ENCODE results near the gene FOXP1. TPM values are rescaled to one million over a fixed set of nuclear protein-coding genes. Genes with fewer than 3 reads are reported as not detected.
A peak's percentile ranks its signal among the peaks of the same experiment; 100 is the strongest.

Gene FOXP1
- total and polyA plus RNA-seq, 2 donors (not counting 1 experiment from before 2014, with no cell fraction given) = 91.1 to 508 TPM

- POLR2A ChIA-PET = interaction anchor here (0.5 kb wide), 1 partner anchor 24 kb away, joined by 6 read pairs; no protein-coding TSS in a partner anchor
- peaks cover 56% of the 10 kb centered on the region for H3K4me1 Mint-ChIP-seq
Observed at GRCh38 chr3:71202848-71203533, 380.5 kb downstream of the FOXP1 start.

More at GRCh38 chr3:71202848-71203533, 380.5 kb downstream of the FOXP1 start:
- Mint-ChIP-seq H3K27ac (peak overlapping the region; percentile 8), H3K27me3 (no peaks in the 10 kb centered on the region), H3K4me3 (no peak overlapping the region), H3K9me3 (ENCODE audit: insufficient read depth) (no peaks in the 10 kb centered on the region)
- H2AFZ ChIP-seq (ENCODE audit: insufficient read depth, low read depth, low read length, poor library complexity, severe bottlenecking) = no peak overlapping the region
- no peak for DNase-seq
- no peak overlapping the region for H3K4me3 ChIP-seq (ENCODE audit: control extremely low read depth in 1 of 5, extremely low read depth in 1 of 5, insufficient read depth in 1 of 5, low read depth in 2 of 5, low read length in 4 of 5)
- 65% methylated on average over 2 of the region's 5 CpGs for WGBS (ENCODE audit: insufficient coverage)
- peaks cover 2 to 5% of the 10 kb centered on the region in 2 experiments for H3K36me3 ChIP-seq (replicated peaks in 1 of 2; ENCODE audit: control extremely low read depth in 1 of 2, control insufficient read depth in 1 of 2, extremely low read depth in 1 of 2, insufficient read depth in 2 of 2, low read length in 1 of 2)
- H3K9me3 ChIP-seq (ENCODE audit: control extremely low read depth in 1 of 3, control insufficient read depth in 2 of 3, insufficient read depth in 1 of 3, low read length in 2 of 3) = no peaks in the 10 kb centered on the region
- peaks cover 5 to 11% of the 10 kb centered on the region in 2 donors for H3K4me1 ChIP-seq (ENCODE audit: control insufficient read depth in 2 of 2, insufficient read depth in 2 of 2, low read length in 2 of 2)
- TF ChIP-seq CTCF (IDR thresholded peaks at IDR 0.05) (no peak), EZH2 (IDR thresholded peaks at IDR 0.05; ENCODE audit: borderline replicate concordance, insufficient read depth, low read depth, low read length, poor library complexity, severe bottlenecking) (no peak)
- H3K27me3 ChIP-seq (replicated peaks in 1 of 4; ENCODE audit: control extremely low read depth in 1 of 4, control insufficient read depth in 3 of 4, insufficient read depth in 4 of 4, low read length in 3 of 4) = no peaks in the 10 kb centered on the region
- intact Hi-C loops (cut with micrococcal nuclease) = no loop called here
- CTCF ChIA-PET = interaction anchor here (0.8 to 0.9 kb wide), 2 partner anchors 13 to 14 kb away, joined by 3 read pairs; no protein-coding TSS in a partner anchor
- no peak overlapping the region for H3K9ac ChIP-seq (ENCODE audit: low read length)
- H3K79me2 ChIP-seq (ENCODE audit: control insufficient read depth, insufficient read depth, low read length) = peaks cover 94% of the 10 kb centered on the region
- ATAC-seq (ENCODE audit: low read depth) = no peak
- no peak overlapping the region for H3K4me2 ChIP-seq (replicated peaks; ENCODE audit: low read depth, low read length, poor library complexity, severe bottlenecking)
- H3K27ac ChIP-seq (ENCODE audit: low read length in 2 of 2) = peak overlapping the region in 1 of 2 donors; percentile 50
- H4K20me1 ChIP-seq (ENCODE audit: control insufficient read depth, insufficient read depth, low read length, poor library complexity, severe bottlenecking) = peaks cover 48% of the 10 kb centered on the region

Data from B cell (primary cell).